Measurements from ENCODE around the gene MAST4. TPM values are rescaled to one million over a fixed set of nuclear protein-coding genes. Genes with fewer than 3 reads are reported as not detected.

MAST4 gene
- total RNA-seq, 1 donor from 2014 or later = 56.9 TPM

DNA sequence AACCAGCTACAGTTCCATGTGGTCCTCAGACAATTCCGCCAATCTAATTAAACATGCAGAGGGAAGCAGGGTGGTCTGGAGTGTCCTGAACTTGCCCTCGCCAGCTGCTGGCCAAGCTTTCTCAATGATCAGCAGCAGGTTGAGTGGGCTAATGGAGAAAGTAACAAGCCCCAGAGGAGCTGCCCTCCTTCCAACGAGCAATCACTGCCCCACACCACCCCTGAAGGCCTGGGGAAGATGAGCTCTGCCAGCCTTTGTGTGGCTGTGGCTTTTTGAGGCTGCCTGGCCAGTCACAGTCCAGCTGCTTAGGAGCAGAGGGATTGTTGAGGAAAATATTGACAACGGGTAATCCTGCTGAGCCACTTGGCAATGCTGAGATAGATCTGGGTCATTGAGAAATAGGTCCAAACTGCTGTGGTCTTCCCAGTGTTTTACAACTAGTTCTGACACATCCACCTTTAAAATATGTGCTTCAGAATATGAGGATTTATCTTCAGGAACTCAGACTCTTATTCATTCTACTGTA, 493.1 kb downstream of the MAST4 start:
- H3K4me3 ChIP-seq = no peak overlapping the region
- peaks cover 26% of the 10 kb centered on the region for H3K4me1 ChIP-seq
- intact Hi-C loops (cut with DNase I) = no loop called here
- no peaks in the 10 kb centered on the region for H3K27me3 ChIP-seq (ENCODE audit: low read depth)
- peak overlapping the region; percentile 1 for H3K27ac ChIP-seq
- no peak for ATAC-seq
- no peak for TF ChIP-seq CTCF (IDR thresholded peaks at IDR 0.05)
- no peak for DNase-seq
- no peaks in the 10 kb centered on the region for H3K36me3 ChIP-seq
- H3K9me3 ChIP-seq = no peaks in the 10 kb centered on the region

DNA sequence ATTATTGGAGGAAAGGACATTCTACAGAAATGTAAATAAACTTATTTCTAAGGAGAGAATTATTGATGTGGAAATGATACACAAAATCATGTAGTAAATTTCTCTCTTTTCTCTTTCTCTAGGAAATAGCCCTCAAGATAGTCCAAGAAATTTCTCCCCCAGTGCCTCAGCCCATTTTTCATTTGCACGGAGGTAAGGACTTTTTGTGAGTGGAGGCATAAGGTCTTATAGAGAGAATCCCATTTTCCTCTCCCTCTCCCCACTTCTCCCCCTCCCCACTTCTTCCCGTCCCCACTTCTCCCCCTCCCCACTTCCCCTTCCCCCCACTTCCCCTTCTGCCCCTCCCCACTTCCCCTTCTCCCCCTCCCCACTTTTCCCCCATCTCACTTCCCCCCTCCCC, 493.8 kb downstream of the MAST4 start:
- no peak for DNase-seq
- Histone ChIP-seq H3K27ac (no peak overlapping the region), H3K36me3 (no peaks in the 10 kb centered on the region), H3K4me3 (no peak overlapping the region), H3K27me3 (ENCODE audit: low read depth) (no peaks in the 10 kb centered on the region), H3K9me3 (no peaks in the 10 kb centered on the region), H3K4me1 (peaks cover 33% of the 10 kb centered on the region)
- intact Hi-C loops (cut with DNase I) = no loop called here
- TF ChIP-seq CTCF (IDR thresholded peaks at IDR 0.05) = no peak
- no peak for ATAC-seq

GRCh38 chr5:67090593-67090992, 494.4 kb downstream of the MAST4 start:
- Histone ChIP-seq H3K27ac (no peak overlapping the region), H3K36me3 (no peaks in the 10 kb centered on the region), H3K4me3 (no peak overlapping the region), H3K4me1 (peaks cover 39% of the 10 kb centered on the region), H3K27me3 (ENCODE audit: low read depth) (no peaks in the 10 kb centered on the region), H3K9me3 (no peaks in the 10 kb centered on the region)
- DNase-seq (no peak), ATAC-seq (no peak)
- intact Hi-C loops (cut with DNase I) = no loop called here
- no peak for TF ChIP-seq CTCF (IDR thresholded peaks at IDR 0.05)

GRCh38 chr5:67092535-67092934, 496.3 kb downstream of the MAST4 start:
- no peak for DNase-seq
- Histone ChIP-seq H3K4me3 (peak overlapping the region; percentile 10), H3K36me3 (no peaks in the 10 kb centered on the region), H3K27ac (peak overlapping the region; percentile 54), H3K4me1 (peaks cover 50% of the 10 kb centered on the region), H3K27me3 (ENCODE audit: low read depth) (no peaks in the 10 kb centered on the region), H3K9me3 (no peaks in the 10 kb centered on the region)
- no peak for TF ChIP-seq CTCF (IDR thresholded peaks at IDR 0.05)
- intact Hi-C loops (cut with DNase I) = no loop called here
- no peak for ATAC-seq

- Histone ChIP-seq H3K4me3 (no peak overlapping the region), H3K27me3 (ENCODE audit: low read depth) (no peaks in the 10 kb centered on the region), H3K36me3 (no peaks in the 10 kb centered on the region), H3K4me1 (peaks cover 53% of the 10 kb centered on the region), H3K27ac (no peak overlapping the region), H3K9me3 (no peaks in the 10 kb centered on the region)
- ATAC-seq = no peak
- TF ChIP-seq CTCF (IDR thresholded peaks at IDR 0.05) = no peak
- intact Hi-C loops (cut with DNase I) = no loop called here
- DNase-seq = no peak
These were observed 497.1 kb downstream of the MAST4 start for GRCh38 chr5:67093279-67093678.
